ENCODE measurements around the gene ATF6. TPM values are rescaled to one million over a fixed set of nuclear protein-coding genes. Genes with fewer than 3 reads are reported as not detected.

ATF6 gene
- total RNA-seq, 2 experiments from 2014 or later = 16.9 to 17.3 TPM

DNA sequence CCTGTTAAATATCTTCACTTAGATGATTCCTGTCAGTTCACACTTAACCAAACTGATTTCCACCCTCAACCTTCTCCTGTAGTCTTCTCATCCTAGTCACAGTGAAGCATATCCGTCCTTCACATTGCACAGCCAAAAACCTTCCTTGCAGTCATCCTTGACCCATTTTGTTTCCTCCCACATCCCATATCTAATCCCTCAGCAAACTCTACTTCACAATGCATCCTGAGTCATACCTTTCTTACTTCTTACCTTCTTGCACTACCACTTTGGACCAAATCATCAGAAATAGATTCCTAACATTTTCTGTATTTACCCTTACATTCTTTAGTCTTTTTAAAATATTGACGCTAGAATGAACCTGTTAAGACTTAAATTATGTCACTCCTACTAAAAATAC lies 170.7 kb downstream of the ATF6 start:
- H3K4me1 Mint-ChIP-seq (ENCODE audit: low read depth) = peaks cover 35% of the 10 kb centered on the region
- H3K36me3 Mint-ChIP-seq (ENCODE audit: low read depth) = peaks cover 12% of the 10 kb centered on the region
- POLR2A ChIA-PET = no interaction called here
- no peak overlapping the region for H3K4me3 Mint-ChIP-seq
- CTCF ChIA-PET = no interaction called here
- peaks cover 1% of the 10 kb centered on the region for H3K9me3 Mint-ChIP-seq
- ATAC-seq = no peak
- no peak for DNase-seq
- no peak overlapping the region for H3K27ac Mint-ChIP-seq
- TF ChIP-seq, protein P1, sequence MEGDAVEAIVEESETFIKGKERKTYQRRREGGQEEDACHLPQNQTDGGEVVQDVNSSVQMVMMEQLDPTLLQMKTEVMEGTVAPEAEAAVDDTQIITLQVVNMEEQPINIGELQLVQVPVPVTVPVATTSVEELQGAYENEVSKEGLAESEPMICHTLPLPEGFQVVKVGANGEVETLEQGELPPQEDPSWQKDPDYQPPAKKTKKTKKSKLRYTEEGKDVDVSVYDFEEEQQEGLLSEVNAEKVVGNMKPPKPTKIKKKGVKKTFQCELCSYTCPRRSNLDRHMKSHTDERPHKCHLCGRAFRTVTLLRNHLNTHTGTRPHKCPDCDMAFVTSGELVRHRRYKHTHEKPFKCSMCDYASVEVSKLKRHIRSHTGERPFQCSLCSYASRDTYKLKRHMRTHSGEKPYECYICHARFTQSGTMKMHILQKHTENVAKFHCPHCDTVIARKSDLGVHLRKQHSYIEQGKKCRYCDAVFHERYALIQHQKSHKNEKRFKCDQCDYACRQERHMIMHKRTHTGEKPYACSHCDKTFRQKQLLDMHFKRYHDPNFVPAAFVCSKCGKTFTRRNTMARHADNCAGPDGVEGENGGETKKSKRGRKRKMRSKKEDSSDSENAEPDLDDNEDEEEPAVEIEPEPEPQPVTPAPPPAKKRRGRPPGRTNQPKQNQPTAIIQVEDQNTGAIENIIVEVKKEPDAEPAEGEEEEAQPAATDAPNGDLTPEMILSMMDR (IDR thresholded peaks at IDR 0.05) = no peak
- intact Hi-C loops (cut with micrococcal nuclease) = no loop called here
- no peaks in the 10 kb centered on the region for H3K27me3 Mint-ChIP-seq

DNA sequence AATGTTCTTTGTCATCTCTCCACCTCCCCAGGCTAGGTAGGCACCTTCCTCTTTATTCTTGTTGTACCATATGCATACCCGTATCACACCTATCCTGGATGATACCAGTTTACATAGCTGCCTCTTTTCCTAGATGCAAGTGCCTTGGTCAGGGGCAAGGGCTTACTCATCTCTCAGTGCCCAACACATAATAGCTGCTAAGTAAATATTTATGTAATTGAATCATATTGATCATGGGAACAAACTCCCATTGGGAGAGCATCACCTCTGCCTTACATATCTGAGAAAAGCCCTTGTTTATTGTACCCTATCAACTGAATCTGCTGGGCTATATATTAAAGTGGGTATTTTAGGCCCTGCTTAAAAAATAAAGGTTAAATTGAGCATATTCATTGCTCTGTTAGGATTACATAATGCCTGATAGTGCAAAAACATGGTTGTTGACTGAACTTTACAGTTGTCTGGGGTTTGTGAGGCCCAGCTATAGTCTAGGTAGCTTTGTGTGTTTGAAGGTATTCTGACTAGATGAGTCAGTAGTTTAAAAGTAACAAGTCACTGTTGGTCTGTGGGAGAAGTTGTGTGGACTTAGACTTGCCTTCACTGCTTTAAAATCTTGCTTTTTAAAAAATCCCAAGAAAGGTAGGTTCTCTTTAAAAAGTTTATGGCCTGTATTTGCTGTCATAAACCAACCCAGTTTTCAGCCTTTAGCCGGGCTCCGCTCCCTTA lies 174.9 kb downstream of the ATF6 start:
- Mint-ChIP-seq H3K36me3 (ENCODE audit: low read depth) (peaks cover 32% of the 10 kb centered on the region), H3K4me1 (ENCODE audit: low read depth) (peaks cover 4% of the 10 kb centered on the region), H3K27me3 (no peaks in the 10 kb centered on the region), H3K9me3 (no peaks in the 10 kb centered on the region), H3K4me3 (no peak overlapping the region), H3K27ac (no peak overlapping the region)
- POLR2A ChIA-PET = no interaction called here
- TF ChIP-seq, protein P1 (IDR thresholded peaks at IDR 0.05) = no peak
- ATAC-seq = no peak
- CTCF ChIA-PET = no interaction called here
- intact Hi-C loops (cut with micrococcal nuclease) = no loop called here
- DNase-seq = no peak

DNA sequence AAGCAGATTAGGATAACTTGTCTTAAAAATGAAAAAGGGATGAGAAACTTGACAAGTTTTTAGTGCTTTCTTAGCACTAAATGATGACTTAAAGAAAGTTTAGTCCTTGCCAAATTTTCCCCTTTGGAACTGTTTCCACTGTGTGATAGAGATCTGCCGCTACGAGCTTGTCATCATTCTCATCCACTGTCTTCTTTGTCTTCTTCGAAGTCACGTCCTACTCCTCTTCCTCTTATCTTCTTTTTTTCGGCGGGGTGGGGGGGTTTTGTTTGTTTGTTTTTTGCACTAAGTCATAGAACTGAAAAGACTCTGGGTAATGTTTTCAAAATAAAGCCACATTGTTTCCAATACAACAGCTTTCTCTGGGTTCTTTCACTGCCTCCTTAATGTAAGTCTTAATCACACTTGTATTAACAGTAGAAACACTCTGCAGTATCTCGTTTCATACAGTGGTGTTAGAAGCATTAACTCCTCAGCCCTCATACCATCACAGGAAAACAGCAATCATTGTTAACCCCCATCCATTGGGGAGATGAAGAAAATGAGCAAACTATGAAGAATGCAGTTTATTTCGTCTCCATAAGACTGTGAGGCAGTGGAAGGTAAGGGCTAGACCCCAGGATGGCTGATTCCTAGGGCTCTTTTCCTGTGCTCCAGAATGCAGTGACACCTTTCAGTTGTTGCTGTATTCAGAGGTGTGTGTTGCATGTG lies 175.8 kb downstream of the ATF6 start:
- no peaks in the 10 kb centered on the region for H3K9me3 Mint-ChIP-seq
- intact Hi-C loops (cut with micrococcal nuclease) = no loop called here
- TF ChIP-seq, protein P1 (IDR thresholded peaks at IDR 0.05) = no peak
- no peaks in the 10 kb centered on the region for H3K27me3 Mint-ChIP-seq
- POLR2A ChIA-PET = no interaction called here
- peaks cover 31% of the 10 kb centered on the region for H3K36me3 Mint-ChIP-seq (ENCODE audit: low read depth)
- CTCF ChIA-PET = no interaction called here
- H3K4me1 Mint-ChIP-seq (ENCODE audit: low read depth) = peaks cover under 1% of the 10 kb centered on the region
- ATAC-seq (no peak), DNase-seq (no peak)
- H3K27ac Mint-ChIP-seq = no peak overlapping the region
- no peak overlapping the region for H3K4me3 Mint-ChIP-seq

DNA sequence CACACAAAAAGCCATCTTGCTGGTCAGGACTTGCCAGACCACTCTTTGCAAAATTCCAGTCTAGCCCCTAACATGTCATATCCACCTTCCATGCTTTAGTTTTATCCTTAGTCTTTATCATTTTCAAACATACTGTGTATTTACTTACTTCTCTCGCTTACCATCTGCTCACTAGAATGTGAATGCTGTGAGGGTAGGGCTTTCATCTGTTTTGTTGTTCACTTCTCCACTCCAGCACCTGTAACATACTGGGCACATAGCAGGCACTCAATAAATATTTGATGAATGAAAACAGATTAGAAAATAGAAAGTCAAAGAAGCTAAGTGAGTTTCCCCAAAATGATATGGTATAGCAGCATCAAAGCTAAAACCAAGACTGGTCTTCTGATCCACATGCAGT lies 177.6 kb downstream of the ATF6 start:
- peaks cover 34% of the 10 kb centered on the region for H3K36me3 Mint-ChIP-seq (ENCODE audit: low read depth)
- no peak overlapping the region for H3K4me3 Mint-ChIP-seq
- no peaks in the 10 kb centered on the region for H3K9me3 Mint-ChIP-seq
- DNase-seq (no peak), ATAC-seq (no peak)
- H3K4me1 Mint-ChIP-seq (ENCODE audit: low read depth) = no peaks in the 10 kb centered on the region
- H3K27me3 Mint-ChIP-seq = no peaks in the 10 kb centered on the region
- TF ChIP-seq, protein P1 (IDR thresholded peaks at IDR 0.05) = no peak
- ChIA-PET POLR2A (no interaction called here), CTCF (no interaction called here)
- H3K27ac Mint-ChIP-seq = no peak overlapping the region
- intact Hi-C loops (cut with micrococcal nuclease) = no loop called here

DNA sequence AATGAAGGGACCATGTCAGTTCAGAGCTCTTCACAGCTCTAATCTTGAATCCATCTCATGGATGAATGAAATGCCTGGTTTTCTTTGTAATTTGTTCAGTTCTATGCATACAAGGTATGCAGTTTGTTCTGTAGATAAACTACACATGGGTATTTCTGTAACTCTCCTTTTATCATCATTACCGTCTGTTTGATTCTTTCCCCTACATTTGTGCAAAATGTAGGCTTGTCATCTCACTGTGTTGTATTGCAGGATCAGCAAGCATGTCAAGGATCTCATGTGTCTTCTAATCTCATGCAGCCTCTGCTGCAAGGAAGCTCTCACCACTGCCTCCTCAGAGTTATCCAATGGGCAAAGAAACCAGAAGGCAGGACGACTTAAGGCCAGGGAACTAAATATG lies 178.3 kb downstream of the ATF6 start:
- H3K4me3 Mint-ChIP-seq = no peak overlapping the region

More for the DNA sequence above, 178.3 kb downstream of the ATF6 start:
- no peaks in the 10 kb centered on the region for H3K9me3 Mint-ChIP-seq
- no peak overlapping the region for H3K27ac Mint-ChIP-seq
- TF ChIP-seq, protein P1 (IDR thresholded peaks at IDR 0.05) = no peak
- no peak for ATAC-seq
- POLR2A ChIA-PET = no interaction called here
- H3K4me1 Mint-ChIP-seq (ENCODE audit: low read depth) = no peaks in the 10 kb centered on the region
- CTCF ChIA-PET = interaction anchor here (0.9 to 1.1 kb wide), 2 partner anchors 17 to 19 kb away, joined by 3 read pairs; no protein-coding TSS in a partner anchor
- intact Hi-C loops (cut with micrococcal nuclease) = no loop called here
- H3K36me3 Mint-ChIP-seq (ENCODE audit: low read depth) = peaks cover 36% of the 10 kb centered on the region
- no peaks in the 10 kb centered on the region for H3K27me3 Mint-ChIP-seq
- DNase-seq = no peak
